Natural killer cell (primary cell): ENCODE measurements around the gene MTMR4. TPM values are rescaled to one million over a fixed set of nuclear protein-coding genes. Genes with fewer than 3 reads are reported as not detected.
A peak's percentile ranks its signal among the peaks of the same experiment; 100 is the strongest.

Source experiments
- ATAC-seq, 3 donors: fragments of 150-1000 bp in 2 of 3; fragments of 200-7000 bp in 1 of 3; cut with Tn5 transposase; 1 replicate in 1 of 3; 2 replicates in 2 of 3; pipeline ENCODE4 v1.10.0; 2021; ENCODE audit warnings: mild to moderate bottlenecking in 2 of 3, moderate library complexity in 2 of 3
- DNase-seq, 2 donors: peaks; one replicate each; pipeline versions ENCODE4 v3.0.0 to v3.0.0-alpha.2; 2013 to 2021; ENCODE audit warnings: mixed read lengths in 1 of 2
- H3K27ac ChIP-seq: one replicate; pipeline ENCODE4 v1.5.1; 2013; ENCODE audit warnings: mild to moderate bottlenecking, low read length
- H3K27me3 ChIP-seq: one replicate; pipeline ENCODE4 v1.6.1; 2013; ENCODE audit warnings: low read length; ENCODE audit not compliant: control insufficient read depth, insufficient read depth
- H3K36me3 ChIP-seq: one replicate; pipeline ENCODE4 v1.6.1; 2013; ENCODE audit warnings: low read length; ENCODE audit not compliant: control insufficient read depth, insufficient read depth
- H3K4me1 ChIP-seq: one replicate; pipeline ENCODE4 v1.6.1; 2013; ENCODE audit warnings: low read length; ENCODE audit not compliant: control insufficient read depth, insufficient read depth
- H3K4me3 ChIP-seq: one replicate; pipeline ENCODE4 v1.5.1; 2013; ENCODE audit warnings: low read length
- H3K9me3 ChIP-seq: one replicate; pipeline ENCODE4 v1.6.1; 2013; ENCODE audit warnings: low read length; ENCODE audit not compliant: control insufficient read depth, insufficient read depth
- H3K27ac Mint-ChIP-seq, 2 donors: one replicate each; pipeline ENCODE4 v1.8.0; 2022; ENCODE audit warnings: mild to moderate bottlenecking in 2 of 2, mixed read lengths in 2 of 2, moderate library complexity in 1 of 2
- H3K27me3 Mint-ChIP-seq, 2 donors: one replicate each; pipeline ENCODE4 v1.8.0; 2022; ENCODE audit warnings: low read depth in 2 of 2, mixed read lengths in 2 of 2
- H3K36me3 Mint-ChIP-seq: one replicate; pipeline ENCODE4 v1.8.0; 2022; ENCODE audit warnings: mixed read lengths
- H3K4me1 Mint-ChIP-seq, 2 donors: one replicate each; pipeline ENCODE4 v1.8.0; 2022; ENCODE audit warnings: mixed read lengths in 2 of 2
- H3K4me3 Mint-ChIP-seq: one replicate; pipeline ENCODE4 v1.8.0; 2022; ENCODE audit warnings: mild to moderate bottlenecking, moderate library complexity, mixed read lengths
- H3K9me3 Mint-ChIP-seq, 2 donors: one replicate each; pipeline ENCODE4 v1.8.0; 2022; ENCODE audit warnings: mixed read lengths in 2 of 2
- WGBS: methylation state at CpG from one replicate; pipeline ENCODE4 v1.1.7; 2013; ENCODE audit warnings: missing lambda C conversion rate; ENCODE audit not compliant: insufficient coverage; 5-methylcytosine and 5-hydroxymethylcytosine counted together
- intact Hi-C: fragments of 100-400 bp; cut with micrococcal nuclease; formaldehyde crosslinking; loops from one replicate; pipeline ENCODE4 v1.14.2; 2022
- total RNA-seq, 4 donors: library from RNA; stranded (reverse); fragments of 120-200 nt in 1 of 4; gene quantifications; one replicate each; pipeline versions ENCODE4 v1.2.3 to v1.2.4, GENCODE V29; 2013 to 2022
- TF ChIP-seq, protein P1 (sequence below): fragments of 200-600 bp; IDR thresholded peaks from one replicate; pipeline ENCODE4 v1.8.0; 2022; ENCODE audit warnings: antibody characterized with exemption

The MTMR4 gene
- total RNA-seq, 3 donors from 2014 or later (not counting 1 experiment from before 2014, with no cell fraction given) = 28.4 to 43.4 (median 39.7) TPM

GRCh38 chr17:58455491-58455890, 58.9 kb downstream of the MTMR4 start:
- Mint-ChIP-seq H3K36me3 (no peaks in the 10 kb centered on the region), H3K4me1 (no peaks in the 10 kb centered on the region), H3K27ac (no peak overlapping the region), H3K9me3 (no peaks in the 10 kb centered on the region), H3K27me3 (no peaks in the 10 kb centered on the region), H3K4me3 (no peak overlapping the region)
- H3K36me3 ChIP-seq = no peaks in the 10 kb centered on the region
- no peak overlapping the region for H3K27ac ChIP-seq
- H3K4me1 ChIP-seq = no peaks in the 10 kb centered on the region
- TF ChIP-seq, protein P1, sequence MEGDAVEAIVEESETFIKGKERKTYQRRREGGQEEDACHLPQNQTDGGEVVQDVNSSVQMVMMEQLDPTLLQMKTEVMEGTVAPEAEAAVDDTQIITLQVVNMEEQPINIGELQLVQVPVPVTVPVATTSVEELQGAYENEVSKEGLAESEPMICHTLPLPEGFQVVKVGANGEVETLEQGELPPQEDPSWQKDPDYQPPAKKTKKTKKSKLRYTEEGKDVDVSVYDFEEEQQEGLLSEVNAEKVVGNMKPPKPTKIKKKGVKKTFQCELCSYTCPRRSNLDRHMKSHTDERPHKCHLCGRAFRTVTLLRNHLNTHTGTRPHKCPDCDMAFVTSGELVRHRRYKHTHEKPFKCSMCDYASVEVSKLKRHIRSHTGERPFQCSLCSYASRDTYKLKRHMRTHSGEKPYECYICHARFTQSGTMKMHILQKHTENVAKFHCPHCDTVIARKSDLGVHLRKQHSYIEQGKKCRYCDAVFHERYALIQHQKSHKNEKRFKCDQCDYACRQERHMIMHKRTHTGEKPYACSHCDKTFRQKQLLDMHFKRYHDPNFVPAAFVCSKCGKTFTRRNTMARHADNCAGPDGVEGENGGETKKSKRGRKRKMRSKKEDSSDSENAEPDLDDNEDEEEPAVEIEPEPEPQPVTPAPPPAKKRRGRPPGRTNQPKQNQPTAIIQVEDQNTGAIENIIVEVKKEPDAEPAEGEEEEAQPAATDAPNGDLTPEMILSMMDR = no peak
- H3K9me3 ChIP-seq = no peaks in the 10 kb centered on the region
- no peaks in the 10 kb centered on the region for H3K27me3 ChIP-seq
- ATAC-seq (no peak), DNase-seq (no peak)
- intact Hi-C loops = no loop called here
- H3K4me3 ChIP-seq = no peak overlapping the region

DNA sequence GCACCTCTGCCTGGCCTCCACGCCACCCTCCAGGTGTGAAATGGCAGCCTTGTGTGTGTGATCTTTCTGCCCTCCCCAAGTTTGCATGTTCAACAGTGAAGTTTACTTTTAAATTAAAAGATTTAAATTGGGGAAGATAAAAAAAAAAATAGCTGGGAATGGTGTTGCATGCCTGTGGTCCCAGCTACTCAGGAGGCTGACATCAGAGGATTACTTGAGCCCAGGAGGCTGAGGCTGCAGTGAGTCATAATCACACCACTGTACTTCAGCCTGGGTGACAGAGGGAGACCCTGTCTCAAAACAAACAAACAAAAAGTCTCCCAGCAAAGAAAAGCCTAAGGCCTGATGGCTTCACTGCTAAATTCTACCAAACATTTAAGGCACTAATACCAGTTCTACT, 61.7 kb downstream of the MTMR4 start:
- intact Hi-C loops = no loop called here
- Mint-ChIP-seq H3K9me3 (no peaks in the 10 kb centered on the region), H3K36me3 (no peaks in the 10 kb centered on the region), H3K27me3 (no peaks in the 10 kb centered on the region), H3K4me3 (no peak overlapping the region), H3K4me1 (no peaks in the 10 kb centered on the region), H3K27ac (no peak overlapping the region)
- H3K4me3 ChIP-seq = no peak overlapping the region
- TF ChIP-seq, protein P1 = no peak
- H3K4me1 ChIP-seq = no peaks in the 10 kb centered on the region
- no peaks in the 10 kb centered on the region for H3K27me3 ChIP-seq
- WGBS = 100% methylated on average over 1 of the region's 1 CpG
- H3K36me3 ChIP-seq = no peaks in the 10 kb centered on the region
- H3K27ac ChIP-seq = no peak overlapping the region
- ATAC-seq (no peak), DNase-seq (no peak)
- H3K9me3 ChIP-seq = no peaks in the 10 kb centered on the region

GRCh38 chr17:58447039-58447975, 67.1 kb downstream of the MTMR4 start:
- TF ChIP-seq, protein P1 = peak; percentile 77
- no peaks in the 10 kb centered on the region for H3K9me3 ChIP-seq
- Mint-ChIP-seq H3K27ac (no peak overlapping the region), H3K36me3 (no peaks in the 10 kb centered on the region), H3K9me3 (no peaks in the 10 kb centered on the region), H3K4me1 (peaks cover 5% of the 10 kb centered on the region in 2 donors), H3K4me3 (no peak overlapping the region), H3K27me3 (no peaks in the 10 kb centered on the region)
- 90% methylated on average over 8 of the region's 9 CpGs for WGBS
- H3K27ac ChIP-seq = no peak overlapping the region
- ATAC-seq (peak; percentile 77 to 94 (median 89)), DNase-seq (peak; percentile 56 to 80)
- H3K4me1 ChIP-seq = no peaks in the 10 kb centered on the region
- intact Hi-C loops = loop anchor here (1.0 to 5.0 kb wide), 3 partner anchors 130 to 200 kb away; no protein-coding TSS in a partner anchor
- H3K27me3 ChIP-seq = no peaks in the 10 kb centered on the region
- H3K36me3 ChIP-seq = no peaks in the 10 kb centered on the region
- H3K4me3 ChIP-seq = no peak overlapping the region
